ENCODE data around the gene ARHGAP22. TPM values are rescaled to one million over a fixed set of nuclear protein-coding genes. Genes with fewer than 3 reads are reported as not detected.

The ARHGAP22 gene
- total and polyA plus RNA-seq, 4 donors = 0.23 to 2.3 (median 0.54) TPM

DNA sequence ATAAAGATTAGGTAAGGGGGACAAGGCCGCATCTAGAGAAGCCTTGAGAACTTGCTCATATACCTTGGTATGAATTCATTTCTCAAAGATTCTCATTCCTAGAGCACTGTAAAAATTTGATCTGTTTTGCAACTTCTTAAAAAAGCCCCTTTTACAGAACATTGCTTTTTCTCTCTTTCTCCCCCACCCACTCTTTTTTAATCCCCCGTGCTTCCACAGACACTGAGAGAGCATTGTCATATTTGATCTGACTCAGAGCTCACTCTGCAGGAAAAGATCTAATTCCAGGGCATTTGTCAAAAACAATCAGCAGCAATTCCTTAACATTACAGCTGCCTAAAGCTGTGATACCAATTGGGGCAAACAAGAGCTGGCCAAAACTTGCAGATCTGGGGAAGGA, 92.0 kb downstream of the ARHGAP22 start:
- Histone ChIP-seq H3K9me3 (ENCODE audit: control insufficient read depth in 4 of 4, low read length in 3 of 4) (peaks cover 0 to 5% (median 0%) of the 10 kb centered on the region in 4 donors), H3K9ac (ENCODE audit: low read depth in 1 of 2, low read length in 2 of 2) (no peak overlapping the region), H3K27ac (ENCODE audit: low read depth in 1 of 2, low read length in 2 of 2) (no peak overlapping the region), H3K36me3 (ENCODE audit: control insufficient read depth in 4 of 4, insufficient read depth in 3 of 4, low read depth in 1 of 4, low read length in 3 of 4) (no peaks in the 10 kb centered on the region), H3K4me3 (ENCODE audit: low read depth in 1 of 3, low read length in 3 of 3) (no peak overlapping the region), H3K4me1 (ENCODE audit: control insufficient read depth in 4 of 4, insufficient read depth in 4 of 4, low read length in 3 of 4) (no peaks in the 10 kb centered on the region), H3K27me3 (ENCODE audit: control insufficient read depth in 4 of 4, insufficient read depth in 4 of 4, low read length in 3 of 4) (peaks cover 0 to 4% (median 0%) of the 10 kb centered on the region in 4 donors)
- 87% methylated on average over 2 of the region's 2 CpGs for WGBS
- TF ChIP-seq RAD21 (IDR thresholded peaks at IDR 0.05) = no peak
- no peak for TF ChIP-seq HNF4A (conservative IDR thresholded peaks at IDR 0.05)
- no peak for DNase-seq (ENCODE audit: low spot score)

GRCh38 chr10:48511875-48512231, 93.0 kb downstream of the ARHGAP22 start:
- no peak for TF ChIP-seq JUND (IDR thresholded peaks at IDR 0.05)
- no peak for TF ChIP-seq ATF3 (IDR thresholded peaks at IDR 0.05)
- TF ChIP-seq FOXA1 (IDR thresholded peaks at IDR 0.05) = no peak
- TF ChIP-seq RAD21 (IDR thresholded peaks at IDR 0.05) = no peak
- TF ChIP-seq MAX (IDR thresholded peaks at IDR 0.05) = no peak
- TF ChIP-seq SP1 (IDR thresholded peaks at IDR 0.05) = no peak
- TF ChIP-seq, protein P1, sequence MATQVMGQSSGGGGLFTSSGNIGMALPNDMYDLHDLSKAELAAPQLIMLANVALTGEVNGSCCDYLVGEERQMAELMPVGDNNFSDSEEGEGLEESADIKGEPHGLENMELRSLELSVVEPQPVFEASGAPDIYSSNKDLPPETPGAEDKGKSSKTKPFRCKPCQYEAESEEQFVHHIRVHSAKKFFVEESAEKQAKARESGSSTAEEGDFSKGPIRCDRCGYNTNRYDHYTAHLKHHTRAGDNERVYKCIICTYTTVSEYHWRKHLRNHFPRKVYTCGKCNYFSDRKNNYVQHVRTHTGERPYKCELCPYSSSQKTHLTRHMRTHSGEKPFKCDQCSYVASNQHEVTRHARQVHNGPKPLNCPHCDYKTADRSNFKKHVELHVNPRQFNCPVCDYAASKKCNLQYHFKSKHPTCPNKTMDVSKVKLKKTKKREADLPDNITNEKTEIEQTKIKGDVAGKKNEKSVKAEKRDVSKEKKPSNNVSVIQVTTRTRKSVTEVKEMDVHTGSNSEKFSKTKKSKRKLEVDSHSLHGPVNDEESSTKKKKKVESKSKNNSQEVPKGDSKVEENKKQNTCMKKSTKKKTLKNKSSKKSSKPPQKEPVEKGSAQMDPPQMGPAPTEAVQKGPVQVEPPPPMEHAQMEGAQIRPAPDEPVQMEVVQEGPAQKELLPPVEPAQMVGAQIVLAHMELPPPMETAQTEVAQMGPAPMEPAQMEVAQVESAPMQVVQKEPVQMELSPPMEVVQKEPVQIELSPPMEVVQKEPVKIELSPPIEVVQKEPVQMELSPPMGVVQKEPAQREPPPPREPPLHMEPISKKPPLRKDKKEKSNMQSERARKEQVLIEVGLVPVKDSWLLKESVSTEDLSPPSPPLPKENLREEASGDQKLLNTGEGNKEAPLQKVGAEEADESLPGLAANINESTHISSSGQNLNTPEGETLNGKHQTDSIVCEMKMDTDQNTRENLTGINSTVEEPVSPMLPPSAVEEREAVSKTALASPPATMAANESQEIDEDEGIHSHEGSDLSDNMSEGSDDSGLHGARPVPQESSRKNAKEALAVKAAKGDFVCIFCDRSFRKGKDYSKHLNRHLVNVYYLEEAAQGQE (IDR thresholded peaks at IDR 0.05) = no peak
- no peak for TF ChIP-seq GABPA (IDR thresholded peaks at IDR 0.05 in 1 of 2, conservative IDR thresholded peaks at IDR 0.05 in 1 of 2)
- H3K9ac ChIP-seq (ENCODE audit: low read depth in 1 of 2, low read length in 2 of 2) = no peak overlapping the region
- DNase-seq (ENCODE audit: low spot score) = no peak

DNA sequence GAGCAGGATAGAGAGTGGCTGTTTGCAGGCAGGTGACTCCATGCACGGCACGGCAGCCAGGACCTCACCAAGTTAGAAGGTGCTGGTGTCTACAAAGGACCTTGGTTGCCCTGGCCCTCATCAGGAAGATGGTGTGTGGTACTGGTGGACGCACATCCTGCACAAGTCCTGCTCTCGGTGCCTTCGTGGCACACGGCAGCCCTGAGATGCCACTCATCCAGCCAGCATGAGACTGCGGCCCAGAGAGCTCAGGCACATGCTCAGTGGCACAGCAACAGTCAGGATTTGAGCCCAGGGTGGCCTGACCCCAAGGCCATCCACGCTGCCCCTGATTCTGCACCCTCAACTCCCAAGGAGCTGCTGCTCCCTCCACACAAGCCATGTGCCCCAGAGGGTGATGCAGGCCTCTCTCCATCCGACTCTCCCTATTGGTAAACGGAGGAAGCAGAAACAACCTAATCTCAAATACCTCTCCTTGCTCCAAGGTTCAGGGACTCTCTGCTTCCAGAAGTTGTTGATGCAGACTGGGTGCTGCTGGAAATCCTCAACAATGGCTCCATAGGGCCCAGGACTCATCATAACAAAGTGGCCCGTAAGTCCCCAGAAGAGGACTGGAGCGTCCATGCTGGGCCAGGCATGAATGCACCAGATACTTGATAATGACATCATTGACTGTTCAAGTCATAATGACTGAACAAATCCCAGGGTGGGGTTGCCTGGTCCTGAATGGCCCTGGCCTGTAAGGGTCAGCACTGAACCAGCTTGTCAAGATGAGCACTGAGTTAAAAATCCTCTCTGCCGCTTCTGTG, 93.6 kb downstream of the ARHGAP22 start:
- no peaks in the 10 kb centered on the region for H3K4me1 ChIP-seq (ENCODE audit: control insufficient read depth in 4 of 4, insufficient read depth in 4 of 4, low read length in 3 of 4)
- DNase-seq (ENCODE audit: low spot score) = peak; percentile 28
- WGBS = 89% methylated on average over 13 of the region's 13 CpGs
- no peak overlapping the region for H3K27ac ChIP-seq (ENCODE audit: low read depth in 1 of 2, low read length in 2 of 2)
- no peak for TF ChIP-seq JUND (IDR thresholded peaks at IDR 0.05)
- TF ChIP-seq NR2F2 (IDR thresholded peaks at IDR 0.05) = no peak
- TF ChIP-seq MAX (IDR thresholded peaks at IDR 0.05) = no peak
- TF ChIP-seq HNF4G (IDR thresholded peaks at IDR 0.05) = no peak
- no peak for TF ChIP-seq CTCF (IDR thresholded peaks at IDR 0.05; ENCODE audit: low read depth, low read length, missing input control)
- no peak for TF ChIP-seq SP1 (IDR thresholded peaks at IDR 0.05)
- no peak for TF ChIP-seq YY1 (IDR thresholded peaks at IDR 0.05)
- H3K27me3 ChIP-seq (ENCODE audit: control insufficient read depth in 4 of 4, insufficient read depth in 4 of 4, low read length in 3 of 4) = peaks cover 0 to 4% (median 0%) of the 10 kb centered on the region in 4 donors
- no peaks in the 10 kb centered on the region for H3K36me3 ChIP-seq (ENCODE audit: control insufficient read depth in 4 of 4, insufficient read depth in 3 of 4, low read depth in 1 of 4, low read length in 3 of 4)
- no peak overlapping the region for H3K4me3 ChIP-seq (ENCODE audit: low read depth in 1 of 3, low read length in 3 of 3)
- H3K9me3 ChIP-seq (ENCODE audit: control insufficient read depth in 4 of 4, low read length in 3 of 4) = peaks cover 0 to 5% (median 0%) of the 10 kb centered on the region in 4 donors
- no peak overlapping the region for H3K9ac ChIP-seq (ENCODE audit: low read depth in 1 of 2, low read length in 2 of 2)

More at GRCh38 chr10:48511875-48512231, 93.0 kb downstream of the ARHGAP22 start:
- no peaks in the 10 kb centered on the region for H3K36me3 ChIP-seq (ENCODE audit: control insufficient read depth in 4 of 4, insufficient read depth in 3 of 4, low read depth in 1 of 4, low read length in 3 of 4)
- no peaks in the 10 kb centered on the region for H3K4me1 ChIP-seq (ENCODE audit: control insufficient read depth in 4 of 4, insufficient read depth in 4 of 4, low read length in 3 of 4)
- H3K9me3 ChIP-seq (ENCODE audit: control insufficient read depth in 4 of 4, low read length in 3 of 4) = peaks cover 0 to 5% (median 0%) of the 10 kb centered on the region in 4 donors
- no peak overlapping the region for H3K4me3 ChIP-seq (ENCODE audit: low read depth in 1 of 3, low read length in 3 of 3)
- H3K27ac ChIP-seq (ENCODE audit: low read depth in 1 of 2, low read length in 2 of 2) = no peak overlapping the region
- H3K27me3 ChIP-seq (ENCODE audit: control insufficient read depth in 4 of 4, insufficient read depth in 4 of 4, low read length in 3 of 4) = peaks cover 0 to 4% (median 0%) of the 10 kb centered on the region in 4 donors
- WGBS = 96% methylated on average over 1 of the region's 1 CpG
